ENCODE measurements around the gene EIF3D.

Gene EIF3D

DNA sequence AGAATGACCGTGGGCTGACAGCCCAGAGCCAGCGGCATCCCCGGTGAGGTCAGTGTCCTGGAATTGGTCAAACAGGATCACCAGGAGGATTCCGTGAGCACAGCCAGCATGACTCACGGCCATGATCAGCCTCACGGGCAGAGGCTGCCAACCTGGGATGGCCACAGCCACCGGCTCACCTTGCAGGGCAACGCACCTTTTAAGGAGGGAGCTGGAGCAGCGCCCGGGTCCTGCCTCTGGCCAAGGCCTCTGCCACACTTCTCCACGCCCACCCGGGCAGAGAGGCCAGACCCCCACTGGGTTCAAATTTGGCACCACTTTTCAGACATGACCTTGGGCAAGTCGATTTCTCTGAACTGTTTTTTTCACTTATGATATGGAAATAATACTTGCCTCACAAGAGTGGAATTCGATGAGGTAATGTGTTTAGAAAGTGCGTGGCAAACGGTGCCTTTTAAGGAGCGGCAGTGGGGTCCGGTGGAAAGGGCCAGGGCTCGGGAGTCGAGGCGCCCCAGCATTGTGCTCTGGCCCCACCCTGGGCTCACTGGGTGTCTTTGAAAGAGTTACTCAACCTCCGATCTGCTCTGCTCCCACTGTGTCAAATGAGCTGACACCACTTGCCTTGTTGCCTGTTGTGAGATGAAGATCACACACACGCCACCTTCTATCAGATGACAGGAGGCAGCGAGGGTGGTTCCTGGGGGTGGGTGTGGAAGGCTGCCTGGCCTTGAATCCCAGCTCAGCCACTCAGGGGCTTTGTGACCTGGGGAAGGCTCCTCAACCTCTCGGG is 63.5 kb downstream of the EIF3D start:
- DNase-seq, result no peak

GRCh38 chr22:36464715-36465231 is 64.2 kb downstream of the EIF3D start:
- no peak for DNase-seq

DNA sequence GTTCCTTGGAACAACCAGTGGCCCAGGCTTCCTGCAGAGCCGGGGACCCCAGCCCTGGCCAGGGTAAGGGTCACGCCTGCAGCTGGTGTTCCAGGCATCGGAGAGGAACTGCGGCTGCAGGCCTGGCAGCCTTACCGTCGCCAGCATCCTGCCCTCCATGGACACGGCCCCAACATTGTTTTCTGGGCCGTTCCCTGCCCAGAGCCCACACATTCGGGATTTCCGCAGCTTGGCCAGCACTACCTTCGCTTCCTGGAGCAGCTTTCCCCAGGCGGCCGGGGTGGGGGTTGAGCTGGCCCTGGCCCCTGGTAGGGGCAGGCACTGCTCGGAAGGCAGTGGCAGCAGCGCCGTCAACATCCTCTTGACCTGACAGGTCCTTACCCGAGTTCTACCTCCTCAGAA is 65.2 kb downstream of the EIF3D start:
- no peak for DNase-seq

DNA sequence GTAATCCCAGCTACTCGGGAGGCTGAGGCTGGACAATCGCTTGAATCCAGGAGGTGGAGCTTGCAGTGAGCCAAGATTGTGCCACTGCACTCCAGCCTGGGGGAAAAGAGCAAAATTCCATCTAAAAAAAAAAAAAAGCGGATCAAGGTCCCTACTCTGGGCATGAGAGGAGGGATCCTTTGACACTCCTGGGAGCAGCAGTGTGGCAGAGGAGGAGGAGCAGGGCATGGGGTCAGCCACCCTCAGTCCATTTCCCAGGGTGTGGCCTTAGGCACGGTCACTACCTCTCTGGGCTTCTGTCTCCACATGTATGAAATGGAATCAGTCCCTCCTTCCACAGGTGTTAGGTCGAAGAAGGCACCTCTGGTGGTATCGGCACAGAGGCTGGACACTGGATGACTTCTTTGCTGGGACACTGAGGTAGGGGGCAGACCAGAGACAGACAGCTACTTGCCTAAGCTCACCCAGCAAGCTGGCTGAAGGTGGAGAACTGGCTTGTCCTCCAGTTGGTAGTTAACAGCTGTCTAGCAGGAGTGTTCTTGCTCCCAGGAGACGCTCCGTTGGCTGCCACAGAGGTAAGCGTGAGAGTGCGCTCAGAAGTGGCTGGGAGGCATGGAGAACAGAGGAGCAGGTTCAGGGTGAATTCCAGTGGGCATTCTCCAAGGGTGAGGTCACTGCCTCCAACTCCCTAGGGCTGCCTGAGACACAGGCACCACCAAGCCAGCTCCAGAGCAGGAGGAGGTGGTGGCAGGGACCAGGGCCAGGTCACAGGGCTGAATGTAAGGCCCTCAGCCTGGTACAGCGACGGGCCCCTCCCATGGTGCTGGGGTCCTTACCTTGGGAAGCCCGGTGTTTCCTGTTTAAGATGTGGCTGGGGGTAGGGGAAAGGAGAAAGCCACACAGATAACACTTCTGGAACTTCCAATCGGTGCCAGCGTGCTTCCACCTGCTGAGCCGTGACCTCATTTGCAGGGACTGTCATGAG is 67.0 kb downstream of the EIF3D start:
- DNase-seq, result no peak
